Panc1 (cell line): ENCODE results near the gene GP9. TPM values are rescaled to one million over a fixed set of nuclear protein-coding genes. Genes with fewer than 3 reads are reported as not detected.

Source experiments
- ATAC-seq: fragments of 200-7000 bp; cut with Tn5 transposase; 2 replicates; pipeline ENCODE4 v1.9.1; 2020; ENCODE audit warnings: mild to moderate bottlenecking, moderate library complexity
- BruUV-seq: library from RNA; stranded (reverse); fragments of 400-500 nt; replicated peaks from 2 replicates; lab custom pipeline; 2021; lab: Mats Ljungman, UMichigan
- CTCF ChIA-PET: fragments of 300-600 bp; sonication (Branson Sonifier 250); formaldehyde crosslinking; loops from one replicate; lab custom pipeline; 2022; ENCODE audit warnings: antibody characterized with exemption; lab: Charles Lee
- POLR2A ChIA-PET: fragments of 300-600 bp; sonication (Branson Sonifier 250); formaldehyde crosslinking; loops from one replicate; lab custom pipeline; 2022; ENCODE audit warnings: antibody characterized with exemption; lab: Charles Lee
- DNase-seq: peaks from one replicate; pipeline ENCODE4 v3.0.0-alpha.2; 2010; ENCODE audit warnings: low read depth, low spot score
- H3K27ac ChIP-seq: 2 replicates; pipeline ENCODE4 v1.5.1; 2011; ENCODE audit warnings: mild to moderate bottlenecking, low read length, inconsistent platforms
- H3K27me3 ChIP-seq: fragments of 200-500 bp; sonication (Bioruptor generic); 2 replicates; pipeline ENCODE4 v1.6.0; 2014; ENCODE audit warnings: low read length, inconsistent platforms; ENCODE audit not compliant: control insufficient read depth, insufficient read depth
- H3K36me3 ChIP-seq: fragments of 200-500 bp; sonication (Bioruptor generic); 2 replicates; pipeline ENCODE4 v1.5.1; 2014; ENCODE audit warnings: inconsistent platforms, mild to moderate bottlenecking, low read length, moderate library complexity; ENCODE audit not compliant: control insufficient read depth, insufficient read depth
- H3K4me1 ChIP-seq: 2 replicates; pipeline ENCODE4 v1.5.1; 2011; ENCODE audit warnings: inconsistent platforms, mild to moderate bottlenecking, low read length, moderate library complexity; ENCODE audit not compliant: control insufficient read depth, insufficient read depth
- H3K4me3 ChIP-seq, 2 experiments: 2 replicates each; pipeline ENCODE4 v1.5.1; 2011 to 2012; ENCODE audit warnings: low read depth in 2 of 2, low read length in 2 of 2, mild to moderate bottlenecking in 2 of 2, inconsistent platforms in 1 of 2, moderate library complexity in 1 of 2
- H3K9me3 ChIP-seq: fragments of 200-500 bp; sonication (Bioruptor generic); 2 replicates; pipeline ENCODE4 v1.5.1; 2014; ENCODE audit warnings: low read depth, mild to moderate bottlenecking, inconsistent platforms, low read length, moderate library complexity; ENCODE audit not compliant: control insufficient read depth, insufficient read depth
- POLR2AphosphoS5 ChIP-seq: IDR thresholded peaks from 2 replicates; pipeline ENCODE4 v1.6.1; 2012; ENCODE audit warnings: mild to moderate bottlenecking, low read depth, low read length, moderate library complexity
- SIN3A ChIP-seq: IDR thresholded peaks from 2 replicates; pipeline ENCODE4 v1.6.1; 2012; ENCODE audit warnings: low read depth, mild to moderate bottlenecking, low read length, moderate library complexity, borderline replicate concordance; ENCODE audit not compliant: insufficient read depth
- TCF7L2 ChIP-seq: IDR thresholded peaks from 2 replicates; pipeline ENCODE4 v1.6.1; 2011; ENCODE audit warnings: mild to moderate bottlenecking, low read depth, low read length, inconsistent platforms
- in situ Hi-C: cut with HindIII; loops from 2 replicates; pipeline ENCODE4 v1.10.0; 2016; ENCODE audit warnings: low sequenced_read_pairs, low pct_unique_long_range_greater_than_20kb
- intact Hi-C: fragments of 100-400 bp; cut with micrococcal nuclease; formaldehyde crosslinking; loops from one replicate; pipeline ENCODE4 v1.10.0; 2022; ENCODE audit not compliant: unreplicated experiment
- total RNA-seq: library from RNA; stranded (reverse); gene quantifications from one replicate; pipeline ENCODE4 v1.2.1, GENCODE V29; 2021; ENCODE audit not compliant: unreplicated experiment
- TF ChIP-seq, protein P1 (sequence below): fragments of 450-650 bp; IDR thresholded peaks from 2 replicates; pipeline ENCODE4 v1.5.1; 2017; ENCODE audit warnings: mild to moderate bottlenecking
- TF ChIP-seq, protein P2 (sequence below), 2 experiments: IDR thresholded peaks; 2 replicates each; pipeline ENCODE4 v1.6.1; 2011 to 2012; ENCODE audit warnings: low read depth in 2 of 2, control low read depth in 1 of 2, low read length in 1 of 2, mild to moderate bottlenecking in 1 of 2, moderate library complexity in 1 of 2; ENCODE audit not compliant: insufficient read depth in 1 of 2

Gene GP9
- total RNA-seq, 1 experiment from 2014 or later, result not detected

DNA sequence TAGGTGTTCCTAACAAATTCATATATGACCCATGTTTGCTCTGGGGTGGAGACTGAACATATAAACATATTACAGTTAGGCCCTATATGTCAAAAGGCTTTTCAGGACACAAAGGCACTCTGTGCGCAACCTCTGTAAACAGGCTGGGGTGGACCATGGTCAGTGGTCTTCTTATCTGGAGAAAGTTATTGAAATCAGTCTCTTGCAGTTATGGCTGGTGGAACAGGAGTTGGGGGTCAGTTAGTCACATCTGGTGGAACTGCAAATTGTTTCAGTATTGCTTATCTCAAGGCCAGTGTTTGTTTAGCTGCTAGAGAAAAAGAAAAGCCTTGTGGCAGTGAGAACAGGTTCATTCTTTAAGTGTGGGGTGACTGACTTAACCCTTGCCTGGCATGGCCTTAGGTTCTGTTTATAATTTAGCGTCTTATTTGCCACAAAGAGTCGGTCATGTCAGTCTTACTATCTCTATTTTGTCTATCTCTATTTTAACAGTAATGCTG, 5.9 kb upstream of the GP9 start:
- ATAC-seq (no peak), DNase-seq (no peak)
- no TSS peak for BruUV-seq
- H3K36me3 ChIP-seq, result no peaks in the 10 kb centered on the region
- POLR2A ChIA-PET, result no interaction called here
- H3K27ac ChIP-seq, result peak overlapping the region; percentile 2; the same call in 1 of the 2 replicates
- in situ Hi-C loops (no loop called here), intact Hi-C loops (no loop called here)
- H3K4me3 ChIP-seq, result no peak overlapping the region
- no peaks in the 10 kb centered on the region for H3K9me3 ChIP-seq
- TF ChIP-seq SIN3A (no peak), TCF7L2 (no peak), POLR2AphosphoS5 (no peak)
- TF ChIP-seq, protein P1, sequence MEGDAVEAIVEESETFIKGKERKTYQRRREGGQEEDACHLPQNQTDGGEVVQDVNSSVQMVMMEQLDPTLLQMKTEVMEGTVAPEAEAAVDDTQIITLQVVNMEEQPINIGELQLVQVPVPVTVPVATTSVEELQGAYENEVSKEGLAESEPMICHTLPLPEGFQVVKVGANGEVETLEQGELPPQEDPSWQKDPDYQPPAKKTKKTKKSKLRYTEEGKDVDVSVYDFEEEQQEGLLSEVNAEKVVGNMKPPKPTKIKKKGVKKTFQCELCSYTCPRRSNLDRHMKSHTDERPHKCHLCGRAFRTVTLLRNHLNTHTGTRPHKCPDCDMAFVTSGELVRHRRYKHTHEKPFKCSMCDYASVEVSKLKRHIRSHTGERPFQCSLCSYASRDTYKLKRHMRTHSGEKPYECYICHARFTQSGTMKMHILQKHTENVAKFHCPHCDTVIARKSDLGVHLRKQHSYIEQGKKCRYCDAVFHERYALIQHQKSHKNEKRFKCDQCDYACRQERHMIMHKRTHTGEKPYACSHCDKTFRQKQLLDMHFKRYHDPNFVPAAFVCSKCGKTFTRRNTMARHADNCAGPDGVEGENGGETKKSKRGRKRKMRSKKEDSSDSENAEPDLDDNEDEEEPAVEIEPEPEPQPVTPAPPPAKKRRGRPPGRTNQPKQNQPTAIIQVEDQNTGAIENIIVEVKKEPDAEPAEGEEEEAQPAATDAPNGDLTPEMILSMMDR, result no peak
- TF ChIP-seq, protein P2, sequence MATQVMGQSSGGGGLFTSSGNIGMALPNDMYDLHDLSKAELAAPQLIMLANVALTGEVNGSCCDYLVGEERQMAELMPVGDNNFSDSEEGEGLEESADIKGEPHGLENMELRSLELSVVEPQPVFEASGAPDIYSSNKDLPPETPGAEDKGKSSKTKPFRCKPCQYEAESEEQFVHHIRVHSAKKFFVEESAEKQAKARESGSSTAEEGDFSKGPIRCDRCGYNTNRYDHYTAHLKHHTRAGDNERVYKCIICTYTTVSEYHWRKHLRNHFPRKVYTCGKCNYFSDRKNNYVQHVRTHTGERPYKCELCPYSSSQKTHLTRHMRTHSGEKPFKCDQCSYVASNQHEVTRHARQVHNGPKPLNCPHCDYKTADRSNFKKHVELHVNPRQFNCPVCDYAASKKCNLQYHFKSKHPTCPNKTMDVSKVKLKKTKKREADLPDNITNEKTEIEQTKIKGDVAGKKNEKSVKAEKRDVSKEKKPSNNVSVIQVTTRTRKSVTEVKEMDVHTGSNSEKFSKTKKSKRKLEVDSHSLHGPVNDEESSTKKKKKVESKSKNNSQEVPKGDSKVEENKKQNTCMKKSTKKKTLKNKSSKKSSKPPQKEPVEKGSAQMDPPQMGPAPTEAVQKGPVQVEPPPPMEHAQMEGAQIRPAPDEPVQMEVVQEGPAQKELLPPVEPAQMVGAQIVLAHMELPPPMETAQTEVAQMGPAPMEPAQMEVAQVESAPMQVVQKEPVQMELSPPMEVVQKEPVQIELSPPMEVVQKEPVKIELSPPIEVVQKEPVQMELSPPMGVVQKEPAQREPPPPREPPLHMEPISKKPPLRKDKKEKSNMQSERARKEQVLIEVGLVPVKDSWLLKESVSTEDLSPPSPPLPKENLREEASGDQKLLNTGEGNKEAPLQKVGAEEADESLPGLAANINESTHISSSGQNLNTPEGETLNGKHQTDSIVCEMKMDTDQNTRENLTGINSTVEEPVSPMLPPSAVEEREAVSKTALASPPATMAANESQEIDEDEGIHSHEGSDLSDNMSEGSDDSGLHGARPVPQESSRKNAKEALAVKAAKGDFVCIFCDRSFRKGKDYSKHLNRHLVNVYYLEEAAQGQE (IDR thresholded peaks at IDR 0.05; ENCODE audit: insufficient read depth in 1 of 2, low read depth in 2 of 2, low read length in 1 of 2), result no peak
- peaks cover 42% of the 10 kb centered on the region for H3K4me1 ChIP-seq
- H3K27me3 ChIP-seq, result no peaks in the 10 kb centered on the region
- CTCF ChIA-PET, result interaction anchor here (0.6 to 1.1 kb wide), 3 partner anchors 13 to 66 kb away, joined by 3 read pairs; no protein-coding TSS in a partner anchor

DNA sequence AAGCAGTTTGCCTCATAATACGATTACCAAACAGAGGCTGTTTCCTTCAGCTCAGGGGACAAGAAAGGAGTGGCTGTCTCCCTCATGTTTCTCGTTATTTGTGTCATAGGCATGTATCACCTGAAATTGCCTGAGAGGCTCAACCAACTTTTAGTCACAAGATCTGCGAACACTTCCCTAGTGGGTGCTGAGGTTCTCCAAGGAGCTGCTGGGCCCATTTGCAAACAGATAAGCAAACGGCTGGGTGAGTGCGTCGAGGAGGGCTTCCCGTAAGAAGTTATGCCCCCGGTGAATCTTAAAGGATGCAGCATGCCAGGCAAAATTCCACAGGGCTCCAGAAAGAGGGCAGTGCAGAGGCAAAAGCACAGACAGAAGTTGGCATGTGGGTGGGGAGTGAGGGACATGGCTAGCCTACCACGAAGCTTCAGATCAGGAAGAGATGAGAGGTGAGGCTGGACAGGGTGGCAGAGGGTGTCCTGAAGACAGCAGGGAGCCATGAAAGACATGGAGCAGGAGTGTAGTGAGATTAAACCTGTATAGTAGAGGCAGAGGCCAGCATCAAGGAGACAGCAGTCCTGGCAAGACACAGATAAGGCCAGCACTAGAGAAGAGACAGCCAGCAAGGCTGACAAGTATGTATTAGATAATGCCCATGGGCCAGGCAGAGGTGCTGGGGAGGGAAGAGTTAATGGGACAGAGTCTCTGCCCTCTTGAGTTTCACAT, 4.0 kb upstream of the GP9 start:
- DNase-seq (no peak), ATAC-seq (no peak)
- in situ Hi-C loops (no loop called here), intact Hi-C loops (no loop called here)
- ChIA-PET CTCF (interaction anchor here (0.7 kb wide), 1 partner anchor 86 kb away, joined by 3 read pairs; no protein-coding TSS in a partner anchor), POLR2A (no interaction called here)
- Histone ChIP-seq H3K36me3 (no peaks in the 10 kb centered on the region), H3K4me3 (no peak overlapping the region), H3K27ac (peak overlapping the region; percentile 9; the same call in 1 of the 2 replicates), H3K9me3 (no peaks in the 10 kb centered on the region), H3K4me1 (peaks cover 42% of the 10 kb centered on the region), H3K27me3 (no peaks in the 10 kb centered on the region)
- no peak for TF ChIP-seq SIN3A
- TF ChIP-seq, protein P2 (IDR thresholded peaks at IDR 0.05; ENCODE audit: insufficient read depth in 1 of 2, low read depth in 2 of 2, low read length in 1 of 2), result no peak
- TF ChIP-seq POLR2AphosphoS5, result no peak
- TF ChIP-seq TCF7L2, result no peak
- TF ChIP-seq, protein P1, result no peak
- no TSS peak for BruUV-seq
